ENCODE data around the gene RPL41.
A peak's percentile ranks its signal among the peaks of the same experiment; 100 is the strongest.

RPL41 gene

GRCh38 chr12:56117778-56118687 lies 1.6 kb downstream of the RPL41 start, which contains the start of gene ZC3H10:
Gene ZC3H10, plus strand, starts transcription at chr12:56118266. Its CDS starts 2,297 bp downstream, at chr12:56120563.
- TF ChIP-seq CTCF (IDR thresholded peaks at IDR 0.05): peak; percentile 55

DNA sequence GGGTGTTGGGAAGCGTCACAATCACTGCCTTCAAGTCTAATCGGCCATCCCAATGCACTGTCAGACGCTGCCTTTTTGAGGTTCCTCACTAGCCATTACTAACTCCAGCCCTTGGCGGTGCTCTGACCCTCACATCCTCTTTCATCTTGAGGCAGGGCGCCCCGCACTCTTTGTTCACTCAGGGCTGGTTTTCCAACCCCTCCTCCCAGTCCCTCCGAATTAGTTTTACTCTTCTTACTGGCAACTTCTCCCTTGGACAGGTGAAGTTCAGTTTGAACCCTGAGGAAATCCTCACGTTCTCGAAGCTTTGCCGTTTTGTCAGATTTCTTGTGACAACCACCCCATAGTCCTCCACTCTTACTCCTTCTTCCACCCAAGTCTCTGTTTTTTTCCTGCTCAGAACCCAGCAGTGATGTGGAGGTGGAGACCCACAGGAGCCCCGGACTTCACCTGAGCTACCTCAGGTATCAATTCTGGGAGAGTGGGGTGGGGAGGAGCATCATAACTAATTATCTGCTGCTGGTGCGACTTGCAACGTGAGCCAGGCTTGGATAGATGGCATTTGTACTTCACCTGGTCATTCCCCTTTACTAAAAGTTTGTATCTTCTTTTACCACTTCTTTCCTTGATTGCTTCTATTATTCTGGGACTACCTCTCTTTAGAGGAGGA lies 2.4 kb downstream of the RPL41 start:
- no peak for TF ChIP-seq CTCF (IDR thresholded peaks at IDR 0.05)

DNA sequence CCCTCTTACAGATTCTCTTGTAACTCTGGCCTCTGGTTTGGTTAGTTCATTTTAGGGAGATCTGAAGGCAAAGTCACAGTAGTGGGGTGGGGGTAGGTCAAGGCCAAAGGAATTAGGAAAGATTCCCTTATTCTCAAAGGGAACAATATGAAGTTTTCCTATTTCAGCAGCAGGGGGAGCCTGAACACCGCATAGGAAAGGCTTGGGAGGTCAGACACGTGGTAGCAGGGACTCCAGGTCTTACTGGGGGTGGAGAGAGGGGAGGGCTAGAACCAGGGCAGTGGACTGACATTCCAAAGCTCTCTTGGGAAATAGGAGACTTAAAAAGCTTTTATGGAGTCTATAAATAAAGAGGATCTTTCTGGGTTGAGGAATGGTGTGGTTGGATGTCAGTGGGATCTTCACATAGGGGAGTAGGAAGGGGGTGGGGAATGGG lies 2.9 kb downstream of the RPL41 start:
- TF ChIP-seq CTCF (IDR thresholded peaks at IDR 0.05): peak; percentile 75

- TF ChIP-seq CTCF (IDR thresholded peaks at IDR 0.05): no peak
Observed at GRCh38 chr12:56120158-56120846, 3.9 kb downstream of the RPL41 start.

- TF ChIP-seq CTCF (IDR thresholded peaks at IDR 0.05): no peak
Observed at GRCh38 chr12:56121204-56121870, 4.9 kb downstream of the RPL41 start.

DNA sequence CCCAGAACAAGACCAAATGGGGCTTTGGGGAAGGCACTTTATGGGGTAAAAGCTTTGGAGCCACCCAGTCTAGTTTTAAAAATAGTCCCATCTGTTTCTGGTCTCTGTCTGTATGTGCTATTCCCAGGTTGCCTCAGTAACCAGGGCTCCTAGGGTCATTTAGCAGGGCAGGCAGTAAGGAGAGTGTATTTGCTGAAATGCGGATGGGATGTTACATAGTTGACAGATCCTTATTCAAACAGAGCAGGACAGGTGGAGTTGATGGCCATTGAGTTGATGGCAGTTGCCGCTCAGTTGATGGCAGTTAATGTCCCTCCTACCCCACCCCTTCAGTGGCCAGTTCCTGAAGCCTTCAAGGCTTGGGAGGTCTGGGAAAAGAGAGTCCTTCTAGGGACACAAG lies 6.2 kb downstream of the RPL41 start:
- no peak for TF ChIP-seq CTCF (IDR thresholded peaks at IDR 0.05)

GRCh38 chr12:56124133-56124532 lies 7.7 kb downstream of the RPL41 start:
- TF ChIP-seq CTCF (IDR thresholded peaks at IDR 0.05): no peak

Measured in LNCAP (cell line).